ENCODE measurements around the gene FBXL3.

- TF ChIP-seq PREB (CRISPR knock-in tag; IDR thresholded peaks at IDR 0.05; ENCODE audit: borderline replicate concordance) (no peak), MYBL2 (CRISPR knock-in tag; IDR thresholded peaks at IDR 0.05) (no peak), ESRRA (CRISPR knock-in tag; IDR thresholded peaks at IDR 0.05; ENCODE audit: borderline replicate concordance) (no peak), MAX (CRISPR knock-in tag; IDR thresholded peaks at IDR 0.05) (no peak), E2F1 (CRISPR knock-in tag; IDR thresholded peaks at IDR 0.05) (no peak), ZNF263 (CRISPR knock-in tag; IDR thresholded peaks at IDR 0.05; ENCODE audit: low read depth) (no peak), ATF2 (CRISPR knock-in tag; IDR thresholded peaks at IDR 0.05; ENCODE audit: borderline replicate concordance, low read depth) (no peak), CTCF (IDR thresholded peaks at IDR 0.05) (no peak), ZBTB43 (CRISPR knock-in tag; IDR thresholded peaks at IDR 0.05) (no peak), FOXP4 (CRISPR knock-in tag; IDR thresholded peaks at IDR 0.05) (no peak), ZNF281 (CRISPR knock-in tag; IDR thresholded peaks at IDR 0.05) (no peak), TCF7 (CRISPR knock-in tag; IDR thresholded peaks at IDR 0.05; ENCODE audit: low read depth) (no peak), NR3C1 (CRISPR knock-in tag; conservative IDR thresholded peaks at IDR 0.05; ENCODE audit: low read depth) (no peak)
Observed at GRCh38 chr13:77065461-77066147, 38.6 kb upstream of the FBXL3 start.
